Left lung (tissue), 10 donors: ENCODE results near the gene PCGF2. TPM values are rescaled to one million over a fixed set of nuclear protein-coding genes. Genes with fewer than 3 reads are reported as not detected.

Experiments used
- ATAC-seq: fragments of 200-7000 bp; cut with Tn5 transposase; one replicate; pipeline ENCODE4 v1.9.1; 2020; ENCODE audit warnings: moderate library complexity
- DNase-seq, 4 donors: peaks; one replicate each; pipeline ENCODE4 v3.0.0-alpha.2; 2013 to 2020
- H3K27ac ChIP-seq, 2 donors: fragments of 200-600 bp; sonication (generic) in 1 of 2; one replicate each; pipeline versions ENCODE4 v1.5.0 to v1.8.0; 2020 to 2021
- H3K27me3 ChIP-seq, 2 donors: fragments of 200-600 bp; sonication (generic) in 1 of 2; one replicate each; pipeline versions ENCODE4 v1.5.0 to v1.8.0; 2020 to 2021
- H3K36me3 ChIP-seq, 2 donors: fragments of 200-600 bp; sonication (generic) in 1 of 2; one replicate each; pipeline versions ENCODE4 v1.5.0 to v1.8.0; 2020 to 2021
- H3K4me1 ChIP-seq, 2 donors: fragments of 200-600 bp; one replicate each; pipeline ENCODE4 v1.8.0; 2021
- H3K4me3 ChIP-seq, 2 donors: fragments of 200-600 bp; sonication (generic) in 1 of 2; one replicate each; pipeline versions ENCODE4 v1.5.0 to v1.8.0; 2020 to 2021; ENCODE audit warnings: mild to moderate bottlenecking in 1 of 2
- H3K9me3 ChIP-seq, 2 donors: fragments of 200-600 bp; sonication (generic) in 1 of 2; one replicate each; pipeline versions ENCODE4 v1.5.0 to v1.8.0; 2020 to 2021
- CTCF ChIP-seq, 2 donors: fragments of 200-600 bp; sonication (generic) in 1 of 2; IDR thresholded peaks; one replicate each; pipeline versions ENCODE4 v1.5.0 to v1.8.0; 2021; ENCODE audit warnings: antibody characterized with exemption in 2 of 2
- intact Hi-C, 2 donors: fragments of 100-400 bp; cut with DNase I; formaldehyde crosslinking; loops; one replicate each; pipeline versions ENCODE4 v1.11.2 to v1.14.2; 2022
- polyA plus RNA-seq, 6 donors: library from polyadenylated mRNA; unstranded; fragments of 120-200 nt; gene quantifications; one replicate each; pipeline ENCODE4 v1.2.1, GENCODE V29; 2013; ENCODE audit not compliant: insufficient read length in 6 of 6
- total RNA-seq, 2 donors: library from RNA; stranded (reverse); fragmentation: NEBNext Ultra II Directional; extraction: Animal tissue kit (Norgen Biotek cat#: 25700); gene quantifications; one replicate each; pipeline ENCODE4 v1.2.1, GENCODE V29; 2021
- donor health status: DM: no; HTN: yes; CAD: no.
- donor health status: DM: no; HTN: no; CAD: no.

The PCGF2 gene
- total and polyA plus RNA-seq, 8 donors, result 40.0 to 102 (median 85.0) TPM

DNA sequence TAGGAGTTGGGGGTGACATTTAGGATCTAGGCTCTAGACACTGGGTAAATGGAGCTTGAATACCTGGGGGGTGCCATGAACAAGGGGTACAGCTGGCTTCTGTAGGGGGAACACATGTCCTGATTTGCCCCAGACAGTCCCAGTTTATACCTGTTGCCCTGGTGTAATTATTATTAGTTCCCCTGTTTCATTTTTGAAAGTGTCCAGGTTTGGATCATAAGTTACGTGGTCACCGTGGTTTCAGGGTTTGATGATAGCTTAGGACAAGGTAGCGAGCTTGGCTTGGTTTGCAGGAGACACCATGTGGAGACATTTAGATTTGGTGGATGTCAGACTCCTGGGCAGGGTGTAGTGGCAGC is 37.6 kb downstream of the PCGF2 start:
- no peaks in the 10 kb centered on the region for H3K27me3 ChIP-seq
- no peak overlapping the region for H3K27ac ChIP-seq
- H3K4me1 ChIP-seq, result peaks cover 4 to 45% of the 10 kb centered on the region in 2 donors
- H3K36me3 ChIP-seq, result peaks cover 0 to 75% of the 10 kb centered on the region in 2 donors
- DNase-seq (no peak), ATAC-seq (no peak)
- no peak overlapping the region for H3K4me3 ChIP-seq
- intact Hi-C loops, result no loop called here
- no peak for TF ChIP-seq CTCF (IDR thresholded peaks at IDR 0.05)
- H3K9me3 ChIP-seq, result no peaks in the 10 kb centered on the region

DNA sequence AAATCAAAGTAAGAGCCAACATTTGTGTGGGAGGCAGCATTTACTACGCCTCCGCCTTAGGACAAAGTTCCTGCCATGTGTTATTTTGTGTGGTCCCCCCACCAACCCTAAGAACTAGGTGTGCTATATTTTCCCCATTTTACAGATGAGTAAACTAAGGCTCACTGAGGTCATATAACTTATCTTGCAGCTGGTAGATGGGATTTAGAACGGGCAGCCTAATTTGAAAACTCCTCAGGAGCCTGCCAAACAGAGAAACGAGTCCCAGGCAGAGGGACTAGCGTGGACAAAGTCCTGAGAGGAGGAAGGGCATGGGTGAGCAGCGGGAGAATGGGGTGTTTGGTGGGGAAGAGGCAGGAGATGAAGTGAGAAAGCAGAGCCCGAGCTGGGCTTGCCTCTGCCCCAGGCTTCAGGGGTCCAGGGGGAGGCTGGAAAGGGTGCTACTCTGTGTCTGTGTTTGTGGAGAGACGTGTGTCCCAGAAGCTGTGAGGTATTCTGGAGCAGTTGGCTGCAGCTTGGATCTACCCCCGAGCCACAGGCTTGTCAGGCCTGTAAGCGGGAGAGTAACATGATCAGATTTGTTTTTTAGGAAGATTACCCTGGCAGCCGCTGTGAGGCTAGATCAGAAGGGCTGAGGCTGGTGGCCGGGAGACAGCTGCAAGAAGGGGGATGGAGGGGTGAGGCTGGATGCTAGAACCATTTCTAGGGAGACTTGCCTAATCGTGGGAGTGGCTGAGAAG is 38.1 kb downstream of the PCGF2 start:
- no peak for DNase-seq

GRCh38 chr17:38709104-38709820 is 38.9 kb downstream of the PCGF2 start:
- TF ChIP-seq CTCF (IDR thresholded peaks at IDR 0.05), result no peak
- peaks cover 0 to 62% of the 10 kb centered on the region in 2 donors for H3K36me3 ChIP-seq
- H3K4me1 ChIP-seq, result peaks cover 4 to 45% of the 10 kb centered on the region in 2 donors
- no peak for ATAC-seq
- DNase-seq, result no peak
- no peak overlapping the region for H3K27ac ChIP-seq
- no peaks in the 10 kb centered on the region for H3K9me3 ChIP-seq
- intact Hi-C loops, result no loop called here
- H3K27me3 ChIP-seq, result no peaks in the 10 kb centered on the region
- no peak overlapping the region for H3K4me3 ChIP-seq

More for the DNA sequence above, 38.1 kb downstream of the PCGF2 start:
- Histone ChIP-seq H3K36me3 (peaks cover 0 to 70% of the 10 kb centered on the region in 2 donors), H3K4me3 (no peak overlapping the region), H3K4me1 (peaks cover 4 to 45% of the 10 kb centered on the region in 2 donors), H3K27me3 (no peaks in the 10 kb centered on the region), H3K9me3 (no peaks in the 10 kb centered on the region), H3K27ac (peak overlapping the region in 1 of 2 donors; percentile 18)
- no peak for TF ChIP-seq CTCF (IDR thresholded peaks at IDR 0.05)
- intact Hi-C loops, result no loop called here
- no peak for ATAC-seq

GRCh38 chr17:38707678-38708351 is 40.3 kb downstream of the PCGF2 start:
- no peak overlapping the region for H3K4me3 ChIP-seq
- H3K9me3 ChIP-seq, result no peaks in the 10 kb centered on the region
- H3K27ac ChIP-seq, result no peak overlapping the region
- intact Hi-C loops, result no loop called here
- H3K36me3 ChIP-seq, result peaks cover 0 to 48% of the 10 kb centered on the region in 2 donors
- H3K27me3 ChIP-seq, result no peaks in the 10 kb centered on the region
- no peak for TF ChIP-seq CTCF (IDR thresholded peaks at IDR 0.05)
- no peak for ATAC-seq
- peaks cover 8 to 39% of the 10 kb centered on the region in 2 donors for H3K4me1 ChIP-seq
- DNase-seq, result no peak
